Hippocampal formation (tissue), 2 donors: ENCODE results near the gene ATXN7L1.

Source experiments
- DNase-seq, 2 donors: peaks; one replicate each; lab custom pipeline; 2025; lab: John Stamatoyannopoulos, UW

ATXN7L1 gene

DNA sequence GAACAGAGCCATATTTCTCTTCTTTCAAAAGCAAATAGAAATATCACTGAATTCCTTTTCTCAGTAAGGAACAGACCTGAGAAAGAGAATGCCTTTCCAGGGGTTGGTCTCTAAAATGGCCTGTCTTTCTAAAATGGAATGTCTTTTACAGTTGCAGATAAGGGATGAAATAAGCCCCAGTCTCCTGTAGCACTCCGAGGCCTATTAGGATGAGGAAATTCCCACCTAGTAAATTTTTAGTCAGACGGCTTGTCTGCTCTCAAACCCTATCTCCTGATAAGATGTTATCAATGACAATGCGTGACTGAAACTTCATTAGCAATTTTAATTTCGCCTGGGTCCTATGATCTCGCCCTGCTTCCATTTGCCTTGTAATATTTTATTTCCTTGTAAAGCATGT lies 292.2 kb downstream of the ATXN7L1 start:
- no peak for DNase-seq

DNA sequence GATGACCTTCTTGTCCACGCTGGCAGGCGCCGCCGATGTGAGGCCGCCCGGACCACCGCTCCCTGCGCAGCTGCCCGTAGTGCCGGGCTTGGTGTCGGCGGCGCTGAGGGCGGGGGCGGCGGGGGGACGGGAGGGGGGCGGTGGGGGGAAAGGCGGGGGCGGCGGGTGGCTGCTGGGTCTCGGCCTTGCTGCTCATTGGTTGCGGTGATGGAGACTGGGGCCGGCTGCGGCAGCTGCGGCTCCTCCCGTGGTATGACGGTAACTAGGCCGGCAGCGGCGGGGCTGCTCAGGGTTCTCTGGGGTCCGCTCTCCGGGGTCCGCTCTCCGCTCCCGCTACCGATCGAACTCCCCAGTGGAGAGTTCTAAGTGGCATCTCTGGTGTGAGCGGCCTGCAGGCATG lies 293.3 kb downstream of the ATXN7L1 start:
- DNase-seq = no peak

- peak; percentile 53 to 63 for DNase-seq
Observed at GRCh38 chr7:105581066-105581811, 295.2 kb downstream of the ATXN7L1 start, which contains the start of gene EFCAB10. TSS of gene EFCAB10 (minus strand) at chr7:105581493. CDS start at chr7:105581463, 30 bp downstream.

- DNase-seq = no peak
Observed at GRCh38 chr7:105580022-105580740, 296.2 kb downstream of the ATXN7L1 start.

GRCh38 chr7:105578496-105578895 lies 297.9 kb downstream of the ATXN7L1 start:
- no peak for DNase-seq

DNA sequence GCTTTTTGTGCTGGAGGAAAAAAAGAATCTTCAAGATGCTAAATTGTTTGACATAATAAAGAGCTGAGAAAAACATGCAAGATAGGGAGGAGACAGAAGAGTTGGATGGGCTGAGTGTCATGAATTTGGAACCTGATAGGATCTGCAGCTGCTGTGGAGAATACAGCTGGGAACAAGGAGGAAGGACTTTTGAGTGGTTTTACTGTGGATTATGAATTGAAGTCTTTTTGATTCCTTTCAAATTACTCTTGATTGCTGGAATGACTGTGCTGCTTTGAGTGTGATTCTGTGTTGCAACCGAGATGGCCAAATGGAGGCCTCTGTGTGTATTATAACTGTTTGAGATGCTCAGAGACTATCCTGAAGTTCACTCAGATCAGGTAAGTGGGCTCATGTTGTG lies 299.1 kb downstream of the ATXN7L1 start:
- DNase-seq = no peak

- no peak for DNase-seq
Observed at GRCh38 chr7:105571891-105572290, 304.5 kb downstream of the ATXN7L1 start.

- no peak for DNase-seq
Observed at GRCh38 chr7:105567821-105568220, 308.6 kb downstream of the ATXN7L1 start.

- no peak for DNase-seq
Observed at GRCh38 chr7:105567024-105567423, 309.4 kb downstream of the ATXN7L1 start.

DNA sequence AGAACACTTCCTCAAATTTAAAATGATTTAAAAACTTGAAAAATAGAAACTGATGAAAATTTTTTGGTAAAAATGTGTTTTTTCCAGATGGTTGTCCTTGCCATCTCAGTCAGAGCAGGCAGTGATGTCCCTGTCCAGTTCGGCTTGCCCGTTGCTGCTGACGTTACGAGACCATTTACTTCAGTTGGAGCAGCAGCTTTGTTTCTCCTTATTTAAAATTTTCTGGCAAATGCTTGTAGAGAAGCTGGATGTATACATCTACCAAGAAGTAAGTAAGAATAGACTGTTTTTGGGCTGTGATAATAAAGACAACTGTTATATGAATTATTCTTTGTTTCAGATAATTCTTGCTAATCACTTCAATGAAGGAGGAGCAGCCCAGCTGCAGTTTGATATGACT lies 311.2 kb downstream of the ATXN7L1 start:
- no peak for DNase-seq

DNA sequence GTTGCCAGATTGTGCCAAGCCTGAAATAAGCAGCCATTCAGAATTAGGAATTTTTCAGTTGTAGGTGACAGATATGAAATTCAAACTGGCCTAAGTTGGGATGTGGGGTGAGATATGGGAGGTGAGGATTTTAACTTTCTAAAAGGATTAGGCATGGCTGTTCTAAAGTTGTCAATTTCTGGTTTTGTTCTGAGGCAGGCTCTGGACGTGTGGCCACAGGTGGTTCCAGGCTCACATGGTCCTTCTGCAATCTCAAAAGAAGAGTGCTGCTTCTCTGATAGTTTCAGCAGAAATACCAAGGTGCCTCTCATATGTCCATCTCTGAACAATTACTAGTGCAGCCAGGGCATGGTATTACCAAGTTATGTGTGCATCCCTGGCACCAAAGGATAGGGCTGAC lies 316.5 kb downstream of the ATXN7L1 start:
- DNase-seq = no peak
